ENCODE data around the gene LRRK1. TPM values are rescaled to one million over a fixed set of nuclear protein-coding genes. Genes with fewer than 3 reads are reported as not detected.

The LRRK1 gene
- total RNA-seq, 1 donor from 2014 or later = 12.1 TPM

DNA sequence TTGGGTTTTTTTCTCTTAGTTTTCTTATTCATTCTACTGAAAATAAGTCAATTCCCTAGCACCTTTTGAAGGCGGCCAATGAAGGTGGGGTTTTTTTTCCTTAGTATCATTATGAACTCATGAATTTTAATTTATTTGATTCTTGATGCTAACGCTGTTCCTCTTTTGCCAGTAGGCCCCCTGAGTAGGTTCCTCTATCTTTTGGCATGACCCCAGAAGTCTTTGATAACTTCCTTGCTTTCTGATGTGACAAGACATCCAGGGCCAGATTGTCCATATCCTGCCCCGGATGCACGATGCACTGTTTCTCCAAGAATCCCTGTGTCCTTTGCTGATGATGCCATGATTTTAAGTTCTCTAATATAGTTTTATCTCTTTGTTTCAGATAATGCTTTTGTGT, 20.6 kb downstream of the LRRK1 start:
- DNase-seq = no peak

DNA sequence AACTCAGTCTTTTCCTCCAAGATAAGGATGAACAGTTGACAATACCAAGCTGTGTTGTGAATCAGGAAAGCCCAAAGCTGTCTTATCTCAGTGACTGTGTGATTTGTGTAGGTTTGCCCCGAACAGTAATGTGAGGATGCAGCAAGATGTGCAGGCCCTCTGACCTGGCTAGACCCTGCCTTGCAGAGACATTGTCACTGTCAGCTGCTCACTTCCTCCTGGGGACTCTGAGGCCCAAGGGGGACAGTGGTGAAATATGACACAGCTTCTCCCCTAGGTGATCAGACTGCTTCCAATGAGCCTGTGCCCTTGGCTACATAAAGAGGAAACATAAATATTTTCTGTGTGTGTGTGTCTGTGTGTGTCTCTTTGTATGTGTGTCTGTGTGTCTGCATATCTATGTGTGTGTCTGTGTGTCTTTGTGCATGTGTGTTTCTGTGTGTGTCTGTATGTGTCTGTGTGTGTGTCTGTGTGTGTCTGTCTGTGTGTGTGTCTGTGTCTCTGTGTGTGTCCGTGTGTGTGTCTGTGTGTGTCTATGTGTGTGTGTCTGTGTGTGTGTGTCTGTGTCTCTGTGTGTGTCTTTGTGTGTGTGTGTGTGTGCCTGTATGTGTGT, 21.7 kb downstream of the LRRK1 start:
- no peak for DNase-seq

DNA sequence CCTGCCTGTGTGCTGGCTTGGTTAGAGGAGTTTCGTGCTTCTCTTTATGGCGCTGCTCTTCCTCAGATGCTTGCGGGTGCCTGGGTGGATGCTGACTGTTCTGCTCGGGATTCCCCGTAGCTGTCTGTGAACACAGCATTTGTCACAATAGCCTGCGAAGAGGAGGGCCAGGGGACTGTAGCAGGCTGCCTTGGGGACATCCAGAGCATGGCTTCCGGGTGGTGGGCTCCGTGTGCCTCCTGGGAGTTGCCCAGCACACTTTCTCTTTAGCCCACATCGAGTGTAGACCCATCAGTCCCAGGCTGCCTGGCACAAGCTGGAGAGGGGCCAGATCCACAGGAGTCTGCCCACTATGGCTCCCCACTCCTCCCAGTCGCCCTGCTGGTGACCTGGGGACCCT, 22.4 kb downstream of the LRRK1 start:
- no peak for DNase-seq

DNA sequence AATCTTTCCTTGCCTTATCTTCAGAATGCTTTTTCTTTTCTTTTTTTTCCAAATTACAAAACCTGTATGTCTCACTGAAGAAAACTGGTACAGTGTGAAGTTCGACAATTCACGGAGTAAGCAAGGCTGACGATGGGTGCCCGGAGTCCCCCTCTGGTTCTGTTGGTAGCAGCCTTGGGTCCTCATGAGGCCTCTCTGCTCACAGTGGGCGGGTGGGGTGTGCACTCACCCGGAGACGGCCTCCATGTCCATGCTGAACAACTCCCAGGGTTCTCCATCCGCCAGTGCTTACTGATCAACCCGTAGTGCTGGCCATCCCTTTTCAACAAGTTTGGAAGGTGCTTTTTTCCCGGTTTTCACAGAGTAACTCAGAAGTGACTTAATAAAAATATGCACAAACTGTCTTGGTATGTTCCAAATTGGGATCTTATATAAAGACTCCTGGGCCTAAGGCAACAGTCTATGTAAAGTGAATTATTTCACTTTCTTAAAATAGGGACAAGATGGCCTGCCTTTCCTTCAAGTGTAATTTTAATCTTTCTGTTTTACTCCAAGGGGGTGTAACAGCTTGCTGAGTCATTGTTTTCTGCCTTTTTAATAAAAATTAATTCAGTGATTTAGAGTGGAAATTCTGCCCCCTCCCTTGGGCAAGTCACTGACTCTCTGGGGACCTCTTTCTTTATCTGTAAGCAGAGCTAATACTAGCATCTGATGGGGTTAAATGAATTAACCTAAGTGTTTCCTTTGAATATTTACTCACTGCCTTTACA, 23.7 kb downstream of the LRRK1 start:
- DNase-seq = no peak

DNA sequence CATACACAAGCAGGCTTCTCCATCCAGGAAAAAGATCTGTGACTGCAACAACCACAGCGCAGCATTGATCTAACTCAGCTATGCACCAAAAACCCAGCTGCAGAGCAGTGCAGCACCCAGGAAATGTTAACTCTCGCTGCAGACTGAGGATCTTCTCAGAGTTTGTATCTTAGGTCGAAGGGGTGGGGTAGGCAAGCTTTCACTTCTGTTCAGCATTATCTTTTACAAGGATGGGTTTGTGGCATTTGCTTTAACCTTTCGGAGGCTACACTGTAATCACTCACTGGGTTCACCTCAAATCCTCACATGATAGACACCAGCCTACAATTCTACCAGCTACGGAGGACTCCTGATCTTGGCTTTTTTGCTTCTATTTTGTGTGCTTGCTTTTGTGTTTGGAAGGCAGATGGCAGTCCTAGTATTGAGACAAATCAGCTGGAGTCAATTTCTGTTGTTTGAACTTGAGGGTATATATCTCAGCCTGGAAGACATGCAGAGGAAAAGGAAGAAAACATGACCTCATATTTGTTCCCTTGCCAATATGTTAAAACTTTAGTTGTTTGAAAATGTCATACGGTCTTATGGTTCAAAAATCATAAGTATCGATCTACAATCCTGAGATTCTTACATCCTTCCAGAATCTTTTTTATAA, 25.2 kb downstream of the LRRK1 start:
- no peak for DNase-seq

DNA sequence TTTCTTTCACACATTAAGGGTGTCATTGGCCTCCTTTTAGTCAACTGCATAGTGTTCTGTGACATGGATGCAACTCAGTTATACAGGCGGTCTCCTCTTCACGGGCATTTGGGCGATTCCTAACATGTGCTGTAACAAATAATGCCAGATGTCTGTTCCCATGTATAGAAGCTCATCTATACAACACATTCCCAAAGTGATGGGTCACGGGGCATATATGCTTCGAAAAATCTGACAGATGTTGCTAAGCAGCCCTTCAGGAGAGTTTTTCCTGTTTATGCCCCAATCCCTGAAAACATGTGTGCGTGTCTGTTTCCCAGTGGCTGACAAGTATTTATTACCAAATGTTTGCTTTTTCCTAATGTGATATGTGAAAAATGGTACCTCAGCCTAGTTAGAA, 25.8 kb downstream of the LRRK1 start:
- no peak for DNase-seq

DNA sequence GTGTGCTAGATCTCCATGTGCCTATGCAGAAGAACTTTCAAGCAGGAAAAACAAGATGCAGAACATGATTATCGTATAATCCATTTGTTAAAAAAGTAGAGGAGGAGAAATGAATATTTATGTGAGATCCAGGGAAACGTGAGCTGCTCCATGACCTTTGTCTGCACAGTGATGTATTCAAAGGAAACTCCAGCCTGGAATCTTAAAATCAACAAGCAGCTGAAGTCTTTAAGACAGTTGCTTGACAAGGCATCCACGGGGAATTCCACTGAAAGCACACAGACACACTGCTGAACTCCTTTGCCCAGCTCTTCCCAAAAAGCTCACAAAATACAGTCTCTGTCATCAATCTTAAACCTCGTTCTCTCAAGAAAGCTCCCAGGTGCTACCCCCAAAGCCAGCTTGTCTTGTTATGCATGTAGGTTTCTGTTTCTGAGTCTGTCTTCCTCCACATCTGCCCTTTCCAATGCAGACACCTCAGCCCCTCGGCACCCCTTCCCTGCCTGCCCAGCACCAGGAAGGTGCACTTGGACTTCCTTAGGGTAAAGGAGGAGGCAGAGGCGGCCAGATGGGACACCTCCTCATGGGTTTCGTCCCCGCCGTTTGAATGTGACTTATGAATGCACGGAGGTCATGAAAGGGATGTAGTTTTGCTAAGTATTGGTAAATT, 28.7 kb downstream of the LRRK1 start:
- DNase-seq = no peak

DNA sequence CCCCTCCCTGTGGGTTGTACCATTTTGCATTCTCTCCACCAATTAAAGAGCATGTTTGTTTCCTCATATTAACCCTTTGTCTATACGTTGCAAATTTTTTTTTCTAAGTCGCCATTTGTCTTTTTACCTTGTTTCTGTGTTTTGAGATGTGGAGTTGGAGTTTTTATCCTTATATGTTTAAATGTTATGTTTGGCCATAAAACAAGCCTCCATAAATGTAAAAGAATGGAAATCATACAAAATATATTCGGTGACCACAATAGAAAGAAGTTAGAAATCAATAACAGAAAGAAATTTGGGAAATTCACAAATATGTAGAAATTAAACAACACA, 29.2 kb downstream of the LRRK1 start:
- no peak for DNase-seq

DNA sequence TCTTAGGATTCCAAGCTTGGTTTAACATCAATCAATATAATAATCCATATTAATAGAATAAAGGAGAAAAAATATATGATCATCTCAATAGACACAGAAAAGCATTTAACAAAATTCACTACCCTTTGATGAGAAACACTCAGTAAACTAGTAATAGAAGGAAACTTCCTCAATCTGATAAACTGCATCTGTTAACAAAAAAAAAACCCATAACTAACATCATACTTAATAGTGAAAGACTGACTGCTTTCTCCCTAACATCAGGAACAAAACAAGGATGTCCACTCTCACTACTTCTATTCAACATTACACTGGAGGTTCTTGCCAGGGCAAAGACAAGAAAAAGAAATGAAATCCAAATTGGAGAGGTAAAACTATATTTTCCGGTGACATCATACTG, 30.5 kb downstream of the LRRK1 start:
- DNase-seq = no peak

DNA sequence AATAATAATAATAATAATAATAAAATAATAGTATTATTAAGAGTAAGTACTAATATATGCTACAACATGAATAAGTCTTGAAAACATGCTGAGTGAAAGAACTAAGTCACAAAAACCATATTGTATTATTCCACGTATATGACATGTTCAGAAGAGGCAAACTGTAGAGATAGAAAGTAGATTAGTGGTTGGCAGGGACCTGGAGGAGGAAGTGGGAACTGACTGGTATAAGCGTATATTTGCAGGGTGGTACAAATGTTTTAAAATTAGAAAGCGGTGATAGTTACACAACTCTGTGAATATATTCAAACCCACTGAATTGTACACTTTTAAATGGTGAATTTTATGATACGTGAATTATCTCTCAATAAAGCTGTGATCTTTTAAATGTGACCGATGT, 32.8 kb downstream of the LRRK1 start:
- no peak for DNase-seq

DNA sequence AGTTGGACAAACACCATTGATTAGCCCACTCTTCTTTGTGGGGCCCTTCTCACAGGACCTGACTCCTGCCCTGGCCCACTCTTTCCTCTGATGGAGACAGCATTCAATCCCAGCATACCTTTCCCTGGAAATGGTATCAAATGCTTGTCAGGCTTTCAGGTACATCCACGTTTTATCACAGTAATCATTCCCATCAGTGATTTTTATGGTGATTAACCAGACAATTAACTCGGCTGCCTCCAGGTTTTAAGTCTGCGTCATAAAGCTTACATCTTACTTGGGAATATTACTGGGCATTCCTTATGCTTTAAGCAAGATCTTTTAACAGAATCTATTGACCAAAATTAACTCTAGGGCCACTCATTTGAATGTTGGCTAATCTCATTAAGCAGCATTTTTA, 33.4 kb downstream of the LRRK1 start:
- DNase-seq = no peak

DNA sequence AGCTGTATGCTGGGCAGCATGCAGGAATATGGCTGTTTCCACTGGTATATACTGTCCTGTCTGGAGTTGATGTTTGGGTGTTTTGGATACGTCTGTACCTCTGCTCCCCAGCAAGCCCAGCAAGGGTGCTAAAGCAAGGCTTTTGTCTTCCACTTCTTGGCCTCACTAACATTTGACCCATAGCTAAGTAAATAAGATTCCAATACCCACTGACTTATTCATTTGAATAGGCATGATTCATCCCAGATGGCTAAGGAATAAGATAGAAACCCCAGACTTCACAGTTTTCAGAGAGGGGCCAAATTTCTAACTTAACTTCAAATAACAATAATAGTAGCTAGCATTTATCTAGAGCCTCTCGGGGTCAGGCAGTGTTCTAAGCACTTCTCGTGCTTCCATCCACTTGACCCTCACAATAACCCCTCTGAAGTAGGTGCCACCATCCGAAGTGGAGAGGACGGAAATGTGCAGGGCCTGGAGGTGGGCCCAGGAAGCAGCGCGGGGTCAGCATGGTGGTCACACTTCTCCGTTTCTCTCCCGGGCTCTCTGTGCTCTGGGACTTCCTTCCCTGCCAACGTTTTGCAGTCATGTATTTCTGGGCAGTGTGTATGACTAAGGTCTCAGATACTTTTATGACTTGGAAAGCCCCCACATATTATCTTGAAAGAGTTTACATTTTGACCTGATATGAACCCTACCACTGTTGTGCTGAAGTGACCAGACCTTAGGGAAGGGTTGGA, 39.3 kb downstream of the LRRK1 start:
- DNase-seq = peak; percentile 65

DNA sequence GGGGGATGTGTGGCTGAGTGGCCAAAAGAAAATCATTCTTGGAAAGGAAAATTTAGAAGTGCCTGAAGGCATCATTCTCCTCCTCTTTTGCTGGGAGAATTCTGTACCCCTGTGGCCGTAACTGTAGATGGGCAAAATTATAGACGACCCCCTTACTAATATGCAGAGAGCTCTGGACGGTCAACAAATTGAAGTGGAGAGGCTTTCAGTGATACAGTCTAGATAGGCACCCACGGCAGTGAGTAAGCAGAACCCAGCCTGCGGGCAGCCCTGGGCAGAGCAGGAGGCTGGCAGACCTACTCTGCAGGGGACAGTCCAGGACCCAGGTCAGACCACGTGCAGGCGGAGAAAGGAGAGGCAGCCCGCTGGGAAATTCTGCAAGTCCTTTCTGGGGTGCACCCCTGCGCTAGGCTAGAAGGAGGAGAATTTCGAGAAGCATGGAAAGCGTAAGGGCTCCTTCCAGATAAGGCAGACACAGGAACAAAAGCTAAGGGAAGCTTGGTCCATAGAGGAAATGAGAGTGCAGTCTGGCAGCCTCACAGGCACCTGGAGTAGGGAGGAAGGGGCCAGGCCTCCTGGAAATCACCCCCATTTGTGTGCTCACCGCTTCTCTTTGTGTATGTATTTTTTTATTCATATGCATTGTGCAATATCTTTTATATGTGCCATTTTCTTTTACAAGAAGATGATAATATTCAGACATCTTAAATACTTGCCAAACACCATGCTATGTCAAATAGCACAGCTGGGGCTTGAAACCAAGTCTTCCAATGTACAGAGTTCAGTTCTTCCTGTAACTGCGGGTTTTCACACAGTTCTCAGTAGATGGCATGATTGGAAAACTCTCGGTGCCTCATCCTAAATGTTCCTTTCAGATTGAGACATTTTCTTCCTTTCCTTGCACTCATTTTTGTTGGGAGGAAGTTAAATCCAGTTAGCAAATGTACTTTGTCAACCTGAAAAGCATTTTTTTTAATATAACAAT, 40.2 kb downstream of the LRRK1 start:
- peak; percentile 81 for DNase-seq

DNA sequence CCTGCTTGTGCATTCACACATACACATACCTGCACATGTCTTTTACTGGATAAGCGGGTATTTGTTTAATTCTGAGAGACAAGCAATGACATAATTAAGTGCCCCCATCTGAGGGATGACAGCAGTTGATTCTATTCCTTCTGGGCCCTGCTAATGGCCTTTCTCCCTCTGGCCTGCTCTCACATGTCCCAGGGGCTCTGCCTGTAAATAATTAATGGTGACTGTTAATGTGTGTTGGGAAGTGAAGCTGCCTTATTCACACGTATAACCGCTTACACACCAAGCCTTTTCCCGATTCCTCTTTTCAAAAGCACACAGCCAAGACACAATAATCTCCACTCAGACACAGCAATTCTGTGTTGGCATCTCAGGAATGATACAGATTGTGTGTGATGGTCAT, 47.8 kb downstream of the LRRK1 start:
- no peak for DNase-seq

DNA sequence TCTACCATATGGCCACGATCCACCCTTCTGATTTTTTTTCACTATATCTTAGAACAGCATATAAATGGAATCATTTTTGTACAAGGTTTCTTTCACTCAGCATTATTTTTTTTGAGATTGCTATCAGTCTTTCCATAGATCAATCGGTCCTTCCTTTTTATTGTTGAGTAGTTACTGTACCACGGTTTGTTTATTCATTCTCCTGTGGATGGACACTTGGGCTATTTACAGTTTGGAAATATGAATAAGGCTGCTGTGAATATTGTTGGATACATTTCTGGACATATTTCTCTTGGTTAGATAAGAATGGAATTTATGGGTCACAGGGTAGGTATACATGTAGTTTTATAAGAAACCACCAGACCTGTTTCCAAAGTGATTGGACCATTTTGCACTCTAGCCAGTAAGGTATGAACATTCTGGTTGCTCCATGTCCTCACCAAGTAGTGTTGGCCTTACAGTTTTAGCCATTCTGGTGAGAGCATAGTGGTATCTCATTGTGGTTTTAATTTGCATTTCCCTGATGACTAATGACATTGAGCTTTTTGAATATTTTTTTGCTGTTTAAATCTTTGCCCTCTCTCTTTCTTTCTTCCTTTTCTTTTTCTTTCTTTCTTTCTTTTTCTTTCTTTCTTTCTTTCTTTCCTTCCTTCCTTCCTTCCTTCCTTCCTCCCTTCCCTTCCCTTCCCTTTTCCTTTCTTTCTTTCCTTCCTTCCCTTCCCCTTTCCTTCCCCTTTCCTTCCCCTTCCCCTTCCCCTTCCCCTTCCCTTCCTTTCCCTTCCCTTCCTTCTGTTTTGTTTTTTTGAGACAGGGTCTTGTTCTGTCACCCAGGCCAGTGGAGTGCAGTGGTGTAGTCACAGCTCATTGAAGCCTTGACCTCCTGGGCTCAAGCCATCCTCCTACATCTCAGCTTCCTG, 49.2 kb downstream of the LRRK1 start:
- no peak for DNase-seq

DNA sequence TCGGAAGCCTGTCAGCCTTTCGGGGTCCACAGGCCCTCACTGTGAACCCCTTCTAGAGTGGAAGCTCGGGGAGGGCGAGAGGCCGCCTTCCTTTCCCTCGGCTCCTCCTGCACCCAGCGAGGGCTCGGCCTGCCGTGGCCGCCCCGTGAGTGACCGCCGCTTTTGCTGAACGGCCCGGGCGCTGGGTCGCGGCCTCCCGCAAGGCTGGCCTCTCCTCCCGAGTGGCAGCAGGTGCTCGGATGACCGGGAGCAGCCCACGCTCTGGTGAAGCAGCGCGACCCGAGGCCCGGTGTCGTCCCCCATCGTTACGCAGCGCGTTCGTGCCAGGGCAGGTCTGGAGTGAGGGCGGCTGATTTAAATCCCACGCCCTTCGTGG, 53.8 kb downstream of the LRRK1 start:
- DNase-seq = no peak

DNA sequence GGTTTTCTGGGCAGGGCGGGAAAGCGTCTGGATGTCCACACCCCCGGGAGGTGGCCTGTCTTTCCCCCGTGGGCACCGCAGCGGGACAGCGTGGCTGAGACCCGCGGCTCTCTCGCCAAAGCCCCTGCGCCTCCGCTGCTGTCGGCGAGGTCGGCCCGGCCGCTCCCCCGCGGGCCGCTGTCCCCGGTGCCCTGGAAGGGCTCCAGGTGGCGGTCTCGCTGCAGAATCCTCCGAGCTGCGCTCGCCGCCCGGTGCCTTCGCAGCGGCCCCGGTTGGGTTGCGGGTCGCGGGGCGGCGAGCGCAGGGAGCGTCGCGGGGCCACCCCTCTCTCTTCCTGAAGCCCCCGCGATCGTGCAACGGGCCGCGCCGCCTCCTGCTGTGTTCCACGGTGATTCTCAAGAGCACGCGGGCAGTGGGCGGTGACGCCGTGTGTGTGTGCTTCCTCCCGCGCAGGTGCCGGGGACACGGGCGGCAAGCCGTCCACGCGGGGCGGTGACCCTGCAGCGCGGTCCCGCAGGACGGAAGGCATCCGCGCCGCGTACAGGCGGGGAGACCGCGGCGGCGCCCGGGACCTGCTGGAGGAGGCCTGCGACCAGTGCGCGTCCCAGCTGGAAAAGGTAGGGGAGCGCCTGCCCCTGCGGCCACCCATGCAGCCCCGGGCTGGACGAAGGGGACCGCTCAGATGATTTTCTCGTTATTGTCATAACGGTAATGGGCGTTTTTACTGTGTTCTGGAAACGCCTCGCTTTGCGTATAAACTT, 54.4 kb downstream of the LRRK1 start:
- DNase-seq = peak; percentile 42

DNA sequence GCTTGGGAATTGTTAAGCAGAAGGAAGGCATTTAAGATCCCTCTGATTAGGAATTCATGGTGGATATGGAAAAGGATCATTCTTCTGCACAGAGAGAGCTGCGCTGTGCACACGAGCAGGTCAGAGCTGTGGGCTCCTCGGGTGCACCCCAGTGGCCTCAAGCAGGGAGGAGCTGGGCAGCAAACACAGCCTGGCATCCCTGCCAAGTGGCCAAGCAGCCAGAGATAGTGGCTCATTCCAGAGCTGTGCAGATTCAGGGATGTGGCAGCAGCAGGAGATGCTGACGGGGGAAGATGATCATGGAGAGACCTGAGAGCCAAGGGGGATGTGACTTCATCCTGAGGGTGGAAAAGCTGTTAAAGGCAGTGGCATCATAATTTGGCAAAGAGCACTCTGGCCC, 55.9 kb downstream of the LRRK1 start:
- DNase-seq = no peak

DNA sequence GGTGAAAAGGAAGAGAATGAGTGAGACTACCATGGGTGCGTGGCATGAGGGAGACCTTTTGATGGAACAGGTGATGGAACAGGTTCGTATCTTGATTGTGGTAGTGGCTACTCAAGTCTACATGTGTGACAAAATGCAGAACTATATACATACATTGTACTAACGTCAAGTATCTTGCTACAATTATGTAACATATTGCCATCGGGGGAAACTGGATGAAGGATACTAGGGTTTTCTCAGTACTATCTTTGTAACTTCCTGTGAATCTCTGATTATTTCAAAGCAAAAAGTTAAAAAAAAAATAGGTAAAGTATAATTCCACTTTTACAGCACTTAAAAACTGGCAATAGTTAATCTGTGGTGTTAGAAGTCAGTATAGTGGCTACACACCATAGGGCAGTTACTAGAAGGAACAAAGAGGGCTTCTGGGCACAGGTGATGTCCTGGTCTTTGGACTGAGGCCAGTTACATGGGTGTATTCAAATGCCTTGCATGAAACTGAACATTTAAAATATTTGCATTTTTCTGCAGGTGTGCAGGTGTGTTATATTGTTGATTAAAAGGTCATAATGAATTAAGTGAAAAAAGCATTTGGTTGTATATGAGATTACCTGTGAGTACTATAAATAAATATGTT, 61.4 kb downstream of the LRRK1 start:
- no peak for DNase-seq

Measured in dermis blood vessel endothelial cell (primary cell).